ENCODE data around the gene ADAMTS15. TPM values are rescaled to one million over a fixed set of nuclear protein-coding genes. Genes with fewer than 3 reads are reported as not detected.

ADAMTS15 gene
- total RNA-seq, 3 donors from 2014 or later (not counting 1 experiment from before 2014, with no cell fraction given) = 0.20 TPM; not detected in 2

GRCh38 chr11:130515829-130516553 is 67.5 kb downstream of the ADAMTS15 start:
- Mint-ChIP-seq H3K36me3 (no peaks in the 10 kb centered on the region), H3K27ac (no peak overlapping the region)
- no peaks in the 10 kb centered on the region for H3K4me1 ChIP-seq (ENCODE audit: control insufficient read depth, insufficient read depth, low read length)

GRCh38 chr11:130516554-130517505 is 68.4 kb downstream of the ADAMTS15 start:
- intact Hi-C loops (cut with micrococcal nuclease) = no loop called here
- TF ChIP-seq CTCF (IDR thresholded peaks at IDR 0.05) = no peak

More at GRCh38 chr11:130515829-130516553, 67.5 kb downstream of the ADAMTS15 start:
- H3K27ac ChIP-seq (ENCODE audit: low read length) = no peak overlapping the region
- H3K9me3 ChIP-seq (ENCODE audit: control insufficient read depth, insufficient read depth, low read length) = no peaks in the 10 kb centered on the region
- Mint-ChIP-seq H3K4me3 (no peak overlapping the region), H3K27me3 (ENCODE audit: low read depth in 2 of 2) (peaks cover 2 to 6% of the 10 kb centered on the region in 2 donors), H3K4me1 (no peaks in the 10 kb centered on the region), H3K9me3 (no peaks in the 10 kb centered on the region)
- TF ChIP-seq CTCF (IDR thresholded peaks at IDR 0.05) = no peak
- DNase-seq (no peak), ATAC-seq (no peak)
- no peaks in the 10 kb centered on the region for H3K36me3 ChIP-seq (ENCODE audit: control insufficient read depth, insufficient read depth, low read length)
- 77% methylated on average over 3 of the region's 4 CpGs for WGBS (ENCODE audit: insufficient coverage)
- no peak overlapping the region for H3K4me3 ChIP-seq (ENCODE audit: low read length)
- intact Hi-C loops (cut with micrococcal nuclease) = no loop called here
- no peaks in the 10 kb centered on the region for H3K27me3 ChIP-seq (ENCODE audit: control insufficient read depth, insufficient read depth, low read length)

DNA sequence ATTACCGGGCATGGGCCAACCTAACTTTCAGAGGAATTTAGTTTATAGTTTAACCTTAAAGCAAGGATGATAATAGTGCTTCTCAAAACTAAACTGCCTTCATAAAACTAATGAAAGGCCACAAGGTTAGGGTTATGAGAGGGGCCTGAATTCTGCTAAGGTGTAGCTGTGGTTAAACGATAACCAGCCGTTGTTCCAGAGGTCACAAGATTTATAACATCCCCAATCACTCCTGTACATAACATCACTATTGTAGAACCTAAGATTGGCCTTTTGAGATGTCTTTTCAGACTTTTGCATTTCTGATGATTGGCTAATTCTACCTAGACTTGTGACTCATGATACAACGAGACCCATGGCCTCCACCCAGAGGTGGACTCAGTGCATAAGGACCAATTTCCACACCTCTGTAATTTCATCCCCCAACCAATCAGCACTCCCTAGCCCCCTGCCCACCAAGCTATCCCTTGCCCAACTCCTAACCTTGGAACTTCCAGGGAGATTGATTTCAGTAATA is 69.8 kb downstream of the ADAMTS15 start:
- intact Hi-C loops (cut with micrococcal nuclease) = no loop called here
- Mint-ChIP-seq H3K9me3 (no peaks in the 10 kb centered on the region), H3K27me3 (ENCODE audit: low read depth in 2 of 2) (peaks cover 2 to 6% of the 10 kb centered on the region in 2 donors), H3K4me3 (no peak overlapping the region), H3K4me1 (no peaks in the 10 kb centered on the region), H3K27ac (no peak overlapping the region), H3K36me3 (no peaks in the 10 kb centered on the region)
- 89% methylated on average over 3 of the region's 4 CpGs for WGBS (ENCODE audit: insufficient coverage)
- Histone ChIP-seq H3K27me3 (ENCODE audit: control insufficient read depth, insufficient read depth, low read length) (no peaks in the 10 kb centered on the region), H3K36me3 (ENCODE audit: control insufficient read depth, insufficient read depth, low read length) (no peaks in the 10 kb centered on the region), H3K9me3 (ENCODE audit: control insufficient read depth, insufficient read depth, low read length) (no peaks in the 10 kb centered on the region), H3K4me3 (ENCODE audit: low read length) (no peak overlapping the region), H3K4me1 (ENCODE audit: control insufficient read depth, insufficient read depth, low read length) (no peaks in the 10 kb centered on the region), H3K27ac (ENCODE audit: low read length) (no peak overlapping the region)
- DNase-seq = no peak
- no peak for ATAC-seq
- TF ChIP-seq CTCF (IDR thresholded peaks at IDR 0.05) = no peak

More at GRCh38 chr11:130516554-130517505, 68.4 kb downstream of the ADAMTS15 start:
- H3K4me3 ChIP-seq (ENCODE audit: low read length) = no peak overlapping the region
- H3K27me3 ChIP-seq (ENCODE audit: control insufficient read depth, insufficient read depth, low read length) = no peaks in the 10 kb centered on the region
- ATAC-seq (no peak), DNase-seq (no peak)
- no peaks in the 10 kb centered on the region for H3K9me3 ChIP-seq (ENCODE audit: control insufficient read depth, insufficient read depth, low read length)
- Mint-ChIP-seq H3K36me3 (no peaks in the 10 kb centered on the region), H3K27ac (no peak overlapping the region), H3K4me1 (no peaks in the 10 kb centered on the region), H3K4me3 (no peak overlapping the region), H3K9me3 (no peaks in the 10 kb centered on the region), H3K27me3 (ENCODE audit: low read depth in 2 of 2) (peaks cover 2 to 6% of the 10 kb centered on the region in 2 donors)
- WGBS (ENCODE audit: insufficient coverage) = 93% methylated on average over 10 of the region's 10 CpGs
- H3K36me3 ChIP-seq (ENCODE audit: control insufficient read depth, insufficient read depth, low read length) = no peaks in the 10 kb centered on the region
- H3K27ac ChIP-seq (ENCODE audit: low read length) = no peak overlapping the region
- no peaks in the 10 kb centered on the region for H3K4me1 ChIP-seq (ENCODE audit: control insufficient read depth, insufficient read depth, low read length)

Data from natural killer cell (primary cell).